NCI-H2107 (cell line): ENCODE measurements around the gene KRT12.
A peak's percentile ranks its signal among the peaks of the same experiment; 100 is the strongest.

Experiments
- DNase-seq: peaks from one replicate; lab custom pipeline; 2025; lab: John Stamatoyannopoulos, UW

Gene KRT12

GRCh38 chr17:40866838-40867237 is at the start of gene KRT12:
TSS of gene KRT12 (minus strand) at chr17:40867223. CDS start at chr17:40867186, 37 bp downstream.
- DNase-seq, result no peak

GRCh38 chr17:40916366-40916765 is 49.3 kb upstream of the KRT12 start:
- no peak for DNase-seq

GRCh38 chr17:40915721-40916256 is 48.8 kb upstream of the KRT12 start:
- no peak for DNase-seq

- DNase-seq, result no peak
These were observed 48.2 kb upstream of the KRT12 start for GRCh38 chr17:40915199-40915661.

GRCh38 chr17:40914075-40914855 is 47.2 kb upstream of the KRT12 start:
- DNase-seq, result no peak

GRCh38 chr17:40912486-40913210 is 45.6 kb upstream of the KRT12 start:
- no peak for DNase-seq

- no peak for DNase-seq
These were observed 43.4 kb upstream of the KRT12 start for GRCh38 chr17:40910441-40910841.

- no peak for DNase-seq
These were observed 42.7 kb upstream of the KRT12 start for GRCh38 chr17:40909755-40910154.

GRCh38 chr17:40909351-40909750 is 42.3 kb upstream of the KRT12 start:
- DNase-seq, result peak; percentile 81

GRCh38 chr17:40906613-40907012 is 39.6 kb upstream of the KRT12 start:
- DNase-seq, result no peak

GRCh38 chr17:40905370-40905769 is 38.3 kb upstream of the KRT12 start:
- DNase-seq, result no peak

- DNase-seq, result no peak
These were observed 36.3 kb upstream of the KRT12 start for GRCh38 chr17:40903129-40903847.

- DNase-seq, result no peak
These were observed 35.5 kb upstream of the KRT12 start for GRCh38 chr17:40902498-40902897.

- peak; percentile 60 for DNase-seq
These were observed 35.0 kb upstream of the KRT12 start for GRCh38 chr17:40901981-40902474.

- DNase-seq, result no peak
These were observed 33.9 kb upstream of the KRT12 start for GRCh38 chr17:40900809-40901356.

GRCh38 chr17:40896916-40897455 is 30.0 kb upstream of the KRT12 start:
- no peak for DNase-seq

GRCh38 chr17:40895106-40895730 is 28.2 kb upstream of the KRT12 start:
- DNase-seq, result no peak

GRCh38 chr17:40888196-40888720 is 21.2 kb upstream of the KRT12 start:
- DNase-seq, result no peak

GRCh38 chr17:40886090-40886489 is 19.1 kb upstream of the KRT12 start:
- no peak for DNase-seq

- no peak for DNase-seq
These were observed 17.9 kb upstream of the KRT12 start, which contains the start of gene KRT20 for GRCh38 chr17:40884708-40885512. TSS of gene KRT20 (minus strand) at chr17:40885242. CDS start at chr17:40885185, 57 bp downstream.
